ENCODE results near the gene NT5C1B.
A peak's percentile ranks its signal among the peaks of the same experiment; 100 is the strongest.

Gene NT5C1B

DNA sequence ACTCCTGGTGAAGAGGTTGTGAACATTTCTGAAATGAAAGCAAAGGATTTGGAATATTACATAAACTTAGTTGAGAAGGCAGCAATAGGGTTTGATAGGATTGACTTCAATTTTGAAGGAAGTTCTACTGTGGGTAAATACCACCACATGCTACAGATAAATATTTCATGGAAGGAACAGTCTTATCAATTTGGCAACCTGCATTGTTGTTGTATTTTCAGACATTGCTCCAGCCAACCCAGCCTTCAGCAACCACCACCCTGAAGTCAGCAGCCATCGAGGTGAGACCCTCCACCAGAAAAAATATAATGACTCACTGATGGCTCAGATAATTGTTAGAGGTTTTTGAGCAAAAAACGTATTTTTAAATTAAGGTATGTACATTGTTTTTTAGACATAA lies 38.9 kb downstream of the NT5C1B start:
- no peak overlapping the region for H3K4me3 ChIP-seq (ENCODE audit: control insufficient read depth, low read depth, low read length)
- no peak for DNase-seq (ENCODE audit: low read depth)
- TF ChIP-seq, protein P1, sequence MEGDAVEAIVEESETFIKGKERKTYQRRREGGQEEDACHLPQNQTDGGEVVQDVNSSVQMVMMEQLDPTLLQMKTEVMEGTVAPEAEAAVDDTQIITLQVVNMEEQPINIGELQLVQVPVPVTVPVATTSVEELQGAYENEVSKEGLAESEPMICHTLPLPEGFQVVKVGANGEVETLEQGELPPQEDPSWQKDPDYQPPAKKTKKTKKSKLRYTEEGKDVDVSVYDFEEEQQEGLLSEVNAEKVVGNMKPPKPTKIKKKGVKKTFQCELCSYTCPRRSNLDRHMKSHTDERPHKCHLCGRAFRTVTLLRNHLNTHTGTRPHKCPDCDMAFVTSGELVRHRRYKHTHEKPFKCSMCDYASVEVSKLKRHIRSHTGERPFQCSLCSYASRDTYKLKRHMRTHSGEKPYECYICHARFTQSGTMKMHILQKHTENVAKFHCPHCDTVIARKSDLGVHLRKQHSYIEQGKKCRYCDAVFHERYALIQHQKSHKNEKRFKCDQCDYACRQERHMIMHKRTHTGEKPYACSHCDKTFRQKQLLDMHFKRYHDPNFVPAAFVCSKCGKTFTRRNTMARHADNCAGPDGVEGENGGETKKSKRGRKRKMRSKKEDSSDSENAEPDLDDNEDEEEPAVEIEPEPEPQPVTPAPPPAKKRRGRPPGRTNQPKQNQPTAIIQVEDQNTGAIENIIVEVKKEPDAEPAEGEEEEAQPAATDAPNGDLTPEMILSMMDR (conservative IDR thresholded peaks at IDR 0.05; ENCODE audit: control insufficient read depth, insufficient read depth, low read depth, low read length): no peak

DNA sequence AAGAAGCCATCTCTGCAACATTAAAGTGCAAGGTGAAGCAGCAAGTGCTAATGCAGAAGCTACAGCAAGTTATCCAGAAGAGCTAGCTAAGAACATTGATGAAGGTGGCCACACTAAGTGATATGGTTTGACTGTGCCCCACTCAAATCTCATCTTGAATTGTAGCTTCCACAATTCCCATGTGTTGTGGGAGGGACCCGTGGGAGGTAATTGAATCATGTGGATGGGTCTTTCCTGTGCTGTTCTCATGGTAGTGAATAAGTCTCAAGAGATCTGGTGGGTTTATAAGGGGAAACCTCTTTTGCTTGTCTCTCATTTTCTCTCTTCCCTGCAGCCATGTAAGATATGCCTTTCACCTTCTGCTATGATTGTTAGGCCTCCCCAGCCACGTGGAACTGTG lies 40.3 kb downstream of the NT5C1B start:
- no peak overlapping the region for H3K4me3 ChIP-seq (ENCODE audit: control insufficient read depth, low read depth, low read length)
- TF ChIP-seq, protein P1 (conservative IDR thresholded peaks at IDR 0.05; ENCODE audit: control insufficient read depth, insufficient read depth, low read depth, low read length): no peak
- no peak for DNase-seq (ENCODE audit: low read depth)

DNA sequence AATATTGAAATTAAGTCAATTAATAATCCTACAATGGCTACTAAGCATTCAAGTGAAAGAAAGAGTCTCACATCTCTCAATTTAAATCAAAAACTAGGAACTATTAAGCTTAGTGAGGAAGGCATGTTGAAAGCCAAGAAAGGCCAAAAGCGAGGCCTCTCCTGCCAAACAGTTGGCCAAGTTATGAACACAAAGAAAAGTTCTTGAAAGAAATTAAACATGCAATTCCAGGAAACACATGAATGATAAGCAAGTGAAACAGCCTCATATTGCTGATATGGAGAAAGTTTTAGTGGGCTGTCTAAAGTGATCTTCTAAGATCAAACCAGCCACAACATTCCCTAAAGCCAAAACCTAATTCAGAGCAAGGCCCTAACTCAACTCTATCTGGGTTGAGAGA lies 40.7 kb downstream of the NT5C1B start:
- no peak overlapping the region for H3K4me3 ChIP-seq (ENCODE audit: control insufficient read depth, low read depth, low read length)
- TF ChIP-seq, protein P1 (conservative IDR thresholded peaks at IDR 0.05; ENCODE audit: control insufficient read depth, insufficient read depth, low read depth, low read length): no peak
- DNase-seq (ENCODE audit: low read depth): no peak

DNA sequence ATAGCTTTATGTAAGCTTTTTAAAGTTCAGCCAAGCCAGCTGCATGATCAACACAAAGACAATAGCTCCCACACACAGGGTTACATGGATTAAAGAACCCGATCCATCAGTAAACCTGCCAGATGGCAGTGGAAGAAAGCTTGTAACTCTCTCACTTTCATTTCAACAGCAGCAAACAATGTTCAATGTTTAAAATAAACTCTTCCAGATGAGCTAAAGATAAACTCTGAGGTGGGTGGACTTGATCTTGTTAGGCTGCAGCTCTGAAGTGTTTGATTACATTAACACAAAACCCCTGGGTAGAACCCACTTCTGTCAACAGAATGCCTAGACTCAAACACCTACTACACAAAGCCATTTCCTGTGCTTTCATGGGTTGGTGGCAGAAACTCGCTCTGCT lies 42.8 kb downstream of the NT5C1B start:
- DNase-seq (ENCODE audit: low read depth): no peak
- no peak overlapping the region for H3K4me3 ChIP-seq (ENCODE audit: control insufficient read depth, low read depth, low read length)
- TF ChIP-seq, protein P1 (conservative IDR thresholded peaks at IDR 0.05; ENCODE audit: control insufficient read depth, insufficient read depth, low read depth, low read length): no peak

DNA sequence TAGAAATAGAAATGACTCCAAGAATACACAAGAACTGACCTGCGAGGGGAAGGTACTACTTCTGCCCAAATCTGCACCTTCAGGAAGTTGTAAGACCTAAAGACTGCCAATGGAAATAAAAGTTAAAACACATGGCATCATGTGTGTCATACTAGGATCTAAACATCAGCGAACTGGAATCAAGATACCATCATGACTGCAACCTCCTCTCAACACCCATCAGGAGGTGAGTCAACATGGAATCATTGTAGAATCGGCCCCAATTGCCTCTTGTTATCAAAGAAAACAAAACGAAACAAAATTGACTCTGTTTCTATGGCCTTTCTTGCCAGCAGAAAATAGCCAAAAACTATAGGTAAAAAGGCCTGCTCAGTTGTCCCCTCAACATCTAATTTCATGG lies 44.0 kb downstream of the NT5C1B start:
- TF ChIP-seq, protein P1 (conservative IDR thresholded peaks at IDR 0.05; ENCODE audit: control insufficient read depth, insufficient read depth, low read depth, low read length): no peak
- H3K4me3 ChIP-seq (ENCODE audit: control insufficient read depth, low read depth, low read length): no peak overlapping the region

DNA sequence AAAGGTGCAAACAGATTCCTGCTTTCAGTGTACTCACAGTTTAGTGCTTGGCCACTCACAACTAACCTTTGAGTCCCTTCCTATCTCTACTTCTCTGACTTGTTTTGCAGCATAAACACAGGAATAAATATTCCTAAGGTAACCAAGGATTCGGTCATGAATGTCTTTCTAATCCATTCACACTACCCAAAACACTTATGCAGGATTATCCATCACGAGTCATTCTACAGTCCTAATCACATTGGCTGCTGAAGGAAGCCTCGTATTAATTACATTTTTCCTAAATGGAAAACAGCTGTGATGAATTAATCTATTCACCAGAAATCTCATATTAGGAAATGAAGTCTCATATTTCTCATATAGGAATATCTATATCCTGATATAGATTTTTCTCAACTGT lies 45.2 kb downstream of the NT5C1B start:
- TF ChIP-seq, protein P1 (conservative IDR thresholded peaks at IDR 0.05; ENCODE audit: control insufficient read depth, insufficient read depth, low read depth, low read length): no peak
- no peak overlapping the region for H3K4me3 ChIP-seq (ENCODE audit: control insufficient read depth, low read depth, low read length)
- peak; percentile 41 for DNase-seq (ENCODE audit: low read depth)

More for the DNA sequence above, 44.0 kb downstream of the NT5C1B start:
- DNase-seq (ENCODE audit: low read depth): peak; percentile 91

DNA sequence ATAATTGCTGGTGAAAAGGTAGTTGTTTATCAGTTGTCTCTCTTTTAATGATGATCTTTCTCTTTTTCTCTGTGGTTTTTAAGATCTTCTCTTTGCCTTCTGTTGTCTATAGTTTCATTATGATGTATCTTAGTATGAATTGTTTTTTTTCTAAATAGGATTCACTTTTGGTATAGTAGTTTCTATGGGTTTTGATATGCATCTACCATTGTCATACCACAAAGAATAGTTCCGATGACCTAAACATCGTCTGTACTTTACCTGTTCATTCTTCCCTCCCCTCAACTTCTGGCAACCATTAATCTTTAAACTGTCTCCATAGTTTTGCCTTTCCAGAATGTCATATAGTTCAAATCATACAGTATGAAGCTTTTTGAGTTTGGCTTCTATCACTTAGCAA lies 48.5 kb downstream of the NT5C1B start:
- TF ChIP-seq, protein P1 (conservative IDR thresholded peaks at IDR 0.05; ENCODE audit: control insufficient read depth, insufficient read depth, low read depth, low read length): no peak

More for the DNA sequence above, 48.5 kb downstream of the NT5C1B start:
- H3K4me3 ChIP-seq (ENCODE audit: control insufficient read depth, low read depth, low read length): no peak overlapping the region
- DNase-seq (ENCODE audit: low read depth): no peak
